ENCODE data around the gene PGAM2.

Gene PGAM2

DNA sequence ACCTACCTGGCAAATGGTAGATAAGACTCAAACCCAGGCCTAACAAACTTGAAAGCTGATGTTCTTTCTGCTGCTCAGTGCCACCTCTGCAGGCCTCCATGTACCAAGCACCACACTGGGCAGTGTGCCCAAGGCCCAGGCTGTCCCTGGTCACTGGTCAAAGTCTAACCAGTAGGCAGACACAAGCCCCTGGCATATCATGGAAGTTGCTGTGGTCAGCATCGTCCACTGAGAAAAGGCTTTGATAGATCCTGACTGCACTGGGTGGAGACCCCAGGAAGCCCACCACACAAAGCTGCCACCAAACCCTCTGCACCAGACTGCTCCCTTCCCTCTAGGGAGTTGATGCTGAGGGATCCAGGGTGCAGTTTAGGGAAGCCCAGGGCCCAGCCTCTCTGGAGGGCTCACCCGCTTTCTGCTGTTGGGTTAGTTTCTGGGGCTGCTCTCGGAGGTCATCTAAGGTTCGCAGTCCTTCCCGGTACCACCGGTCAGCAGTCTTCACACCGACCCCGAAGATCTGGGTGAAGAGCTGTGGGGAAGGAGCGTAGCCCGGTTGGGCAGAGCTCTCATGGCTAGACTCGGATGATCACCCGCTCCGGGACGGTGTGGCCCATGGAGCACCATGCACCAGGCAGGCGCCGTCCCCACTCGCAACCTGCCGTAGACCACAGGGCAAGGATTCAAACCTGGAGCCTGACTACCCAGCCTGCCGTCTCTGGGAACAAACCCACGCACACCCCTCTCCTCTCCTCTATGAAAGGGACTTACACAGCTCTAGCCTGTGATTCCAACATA lies 10.9 kb upstream of the PGAM2 start:
- Mint-ChIP-seq H3K4me3 (no peak overlapping the region), H3K27me3 (ENCODE audit: low read depth, poor library complexity) (peaks cover 3% of the 10 kb centered on the region), H3K36me3 (ENCODE audit: low read depth) (peaks cover 45% of the 10 kb centered on the region), H3K4me1 (peaks cover 47% of the 10 kb centered on the region), H3K9me3 (no peaks in the 10 kb centered on the region), H3K27ac (no peak overlapping the region)
- TF ChIP-seq, protein P1, sequence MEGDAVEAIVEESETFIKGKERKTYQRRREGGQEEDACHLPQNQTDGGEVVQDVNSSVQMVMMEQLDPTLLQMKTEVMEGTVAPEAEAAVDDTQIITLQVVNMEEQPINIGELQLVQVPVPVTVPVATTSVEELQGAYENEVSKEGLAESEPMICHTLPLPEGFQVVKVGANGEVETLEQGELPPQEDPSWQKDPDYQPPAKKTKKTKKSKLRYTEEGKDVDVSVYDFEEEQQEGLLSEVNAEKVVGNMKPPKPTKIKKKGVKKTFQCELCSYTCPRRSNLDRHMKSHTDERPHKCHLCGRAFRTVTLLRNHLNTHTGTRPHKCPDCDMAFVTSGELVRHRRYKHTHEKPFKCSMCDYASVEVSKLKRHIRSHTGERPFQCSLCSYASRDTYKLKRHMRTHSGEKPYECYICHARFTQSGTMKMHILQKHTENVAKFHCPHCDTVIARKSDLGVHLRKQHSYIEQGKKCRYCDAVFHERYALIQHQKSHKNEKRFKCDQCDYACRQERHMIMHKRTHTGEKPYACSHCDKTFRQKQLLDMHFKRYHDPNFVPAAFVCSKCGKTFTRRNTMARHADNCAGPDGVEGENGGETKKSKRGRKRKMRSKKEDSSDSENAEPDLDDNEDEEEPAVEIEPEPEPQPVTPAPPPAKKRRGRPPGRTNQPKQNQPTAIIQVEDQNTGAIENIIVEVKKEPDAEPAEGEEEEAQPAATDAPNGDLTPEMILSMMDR (IDR thresholded peaks at IDR 0.05) = no peak
- DNase-seq = no peak

DNA sequence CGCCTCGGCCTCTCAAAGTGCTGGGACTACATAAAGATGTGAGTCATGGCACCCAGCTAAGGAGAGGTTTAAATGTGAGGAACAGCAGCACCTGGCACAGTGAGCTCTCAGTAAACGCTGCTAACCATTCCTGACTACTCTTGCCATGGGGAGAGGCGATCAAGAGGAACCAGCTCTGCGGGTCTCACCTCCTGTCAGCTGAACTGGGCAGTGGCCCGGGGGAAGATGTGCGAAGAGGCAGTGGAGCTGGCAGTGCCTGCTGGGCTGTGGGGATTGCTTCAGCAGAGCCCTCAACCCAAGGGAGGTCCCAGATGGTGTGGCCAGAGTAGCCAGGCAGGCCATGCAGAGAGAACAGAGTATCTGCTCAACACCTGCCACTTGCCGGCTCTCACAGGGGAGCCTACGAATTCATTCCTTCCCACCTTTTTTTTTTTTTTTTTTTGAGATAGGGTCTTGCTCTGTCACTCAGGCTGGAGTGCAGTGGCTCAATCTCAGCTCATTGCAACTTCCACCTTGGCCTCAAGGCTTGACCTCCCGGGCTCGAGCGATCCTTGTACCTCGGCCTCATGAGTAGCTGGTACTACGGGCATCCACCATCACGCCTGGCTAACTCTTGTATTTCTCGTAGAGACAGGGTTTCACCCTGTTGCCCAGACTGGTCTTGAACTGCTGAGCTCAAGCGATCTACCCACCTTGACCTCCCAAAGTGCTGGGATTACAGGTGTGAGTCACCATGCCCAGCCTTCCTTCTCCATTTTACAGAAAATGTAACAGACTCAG lies 10.1 kb upstream of the PGAM2 start:
- DNase-seq = no peak
- H3K27me3 Mint-ChIP-seq (ENCODE audit: low read depth, poor library complexity) = peaks cover 3% of the 10 kb centered on the region
- TF ChIP-seq, protein P1 (IDR thresholded peaks at IDR 0.05) = no peak
- no peak overlapping the region for H3K27ac Mint-ChIP-seq
- H3K9me3 Mint-ChIP-seq = no peaks in the 10 kb centered on the region
- H3K4me3 Mint-ChIP-seq = no peak overlapping the region
- peaks cover 39% of the 10 kb centered on the region for H3K36me3 Mint-ChIP-seq (ENCODE audit: low read depth)
- peaks cover 39% of the 10 kb centered on the region for H3K4me1 Mint-ChIP-seq

DNA sequence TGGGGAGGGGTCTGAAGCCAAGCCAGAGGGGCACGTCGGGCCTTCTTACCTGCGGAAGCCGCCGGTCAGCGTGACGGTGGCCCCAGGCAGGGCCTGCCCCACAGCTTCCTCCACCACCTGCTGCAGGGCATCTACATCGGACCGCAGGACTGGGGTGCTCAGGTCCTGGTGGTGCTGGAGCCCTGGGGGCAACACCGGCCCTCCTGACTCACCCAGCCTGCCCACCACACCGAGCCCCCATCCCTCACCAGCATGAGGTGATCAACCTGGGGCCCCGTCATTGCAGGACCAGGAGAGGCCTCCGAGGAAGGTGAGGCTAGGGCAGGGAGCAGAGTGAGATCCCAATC lies 9.0 kb upstream of the PGAM2 start:
- no peak for DNase-seq
- Mint-ChIP-seq H3K27ac (no peak overlapping the region), H3K4me1 (peaks cover 31% of the 10 kb centered on the region), H3K27me3 (ENCODE audit: low read depth, poor library complexity) (peaks cover 3% of the 10 kb centered on the region), H3K9me3 (no peaks in the 10 kb centered on the region), H3K36me3 (ENCODE audit: low read depth) (peaks cover 39% of the 10 kb centered on the region), H3K4me3 (no peak overlapping the region)
- TF ChIP-seq, protein P1 (IDR thresholded peaks at IDR 0.05) = no peak

DNA sequence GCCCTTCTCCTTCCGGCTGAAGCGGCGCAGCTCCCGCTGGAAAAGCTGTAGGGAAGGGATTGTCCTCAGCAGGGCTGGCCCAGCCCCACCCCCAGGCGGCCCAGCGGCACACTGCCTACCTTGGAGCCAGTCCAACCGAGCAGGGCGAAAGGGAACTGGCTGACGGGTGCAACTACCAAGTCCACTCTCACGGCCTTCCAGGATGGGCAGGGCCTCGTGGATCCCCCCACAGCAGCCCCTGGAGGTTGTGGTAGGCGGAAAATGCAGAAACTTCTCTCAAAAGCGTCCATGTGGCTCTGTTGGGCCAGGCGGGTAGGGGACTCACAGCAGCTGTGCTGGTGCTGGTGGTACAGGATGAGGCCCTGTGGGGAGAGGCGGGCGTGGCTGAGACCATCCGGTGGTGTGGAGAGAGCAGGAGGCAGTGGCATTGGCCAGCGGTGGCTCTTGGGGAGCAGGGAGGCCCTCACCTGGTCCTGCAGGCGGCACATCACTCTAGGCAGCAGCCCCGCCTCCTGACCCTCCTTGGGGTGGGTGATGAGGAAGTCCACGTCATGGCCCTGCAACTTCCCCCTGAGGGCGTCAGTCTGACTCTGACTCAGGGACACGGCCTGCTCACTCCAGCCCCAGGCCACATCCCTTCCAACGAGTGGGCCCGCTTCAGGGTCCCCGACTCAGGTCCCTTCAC lies 8.4 kb upstream of the PGAM2 start:
- TF ChIP-seq, protein P1 (IDR thresholded peaks at IDR 0.05) = no peak
- Mint-ChIP-seq H3K4me3 (no peak overlapping the region), H3K9me3 (no peaks in the 10 kb centered on the region), H3K27me3 (ENCODE audit: low read depth, poor library complexity) (peaks cover 3% of the 10 kb centered on the region), H3K4me1 (peaks cover 25% of the 10 kb centered on the region), H3K27ac (no peak overlapping the region), H3K36me3 (ENCODE audit: low read depth) (peaks cover 39% of the 10 kb centered on the region)
- no peak for DNase-seq

DNA sequence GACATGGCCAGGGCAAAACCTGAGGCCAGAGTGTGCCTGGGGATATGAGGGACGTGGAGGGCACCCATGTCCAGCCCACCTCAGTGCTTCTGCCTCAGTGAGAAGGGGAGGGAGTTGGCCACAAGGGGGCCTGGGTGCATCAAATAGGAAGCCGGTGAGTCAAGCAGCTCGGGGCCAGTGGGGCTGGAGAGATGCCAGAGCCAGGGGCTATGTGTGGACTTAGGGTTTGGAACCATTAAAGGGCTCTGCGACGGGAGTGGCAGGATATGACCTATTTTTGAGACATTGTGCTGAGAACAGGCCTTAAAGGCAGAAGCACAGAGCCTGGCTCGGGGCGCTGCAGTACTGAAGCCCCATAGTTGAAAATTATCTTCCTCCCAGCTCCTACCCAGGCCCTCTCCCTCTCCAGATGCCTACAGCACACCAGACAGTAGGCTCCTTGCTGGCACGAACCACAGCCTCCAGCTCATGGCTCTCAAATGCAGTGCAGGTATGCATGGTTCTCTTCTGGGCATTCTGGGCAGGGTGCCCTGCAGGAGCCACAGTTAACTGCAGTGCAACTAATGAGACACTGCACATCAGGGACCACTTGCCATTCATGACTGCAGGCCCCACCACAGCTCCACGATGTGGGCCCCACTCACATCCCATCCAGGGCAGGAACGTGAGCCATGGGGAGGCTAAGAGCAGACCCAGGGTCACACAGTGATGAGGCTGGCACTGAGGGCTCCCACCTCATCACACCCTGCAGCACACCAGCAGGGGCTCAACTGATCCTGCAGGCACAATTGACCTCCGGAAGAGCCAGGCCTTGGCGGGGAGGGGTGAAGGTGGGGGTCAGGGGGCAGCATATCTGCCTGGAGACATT lies 7.2 kb upstream of the PGAM2 start:
- Mint-ChIP-seq H3K4me1 (peaks cover 21% of the 10 kb centered on the region), H3K9me3 (no peaks in the 10 kb centered on the region), H3K27me3 (ENCODE audit: low read depth, poor library complexity) (no peaks in the 10 kb centered on the region), H3K36me3 (ENCODE audit: low read depth) (peaks cover 30% of the 10 kb centered on the region), H3K4me3 (no peak overlapping the region), H3K27ac (peak overlapping the region; percentile 57)
- TF ChIP-seq, protein P1 (IDR thresholded peaks at IDR 0.05) = peak; percentile 61
- peak; percentile 69 for DNase-seq
